GM10266 (cell line): ENCODE results near the gene PLXNA4.

Source experiments
- DNase-seq: peaks from one replicate; pipeline ENCODE4 v3.0.0; 2012; ENCODE audit errors: extremely low spot score
- CTCF ChIP-seq: IDR thresholded peaks from 2 replicates; pipeline ENCODE4 v1.5.1; 2012; ENCODE audit warnings: mild to moderate bottlenecking, low read depth; ENCODE audit not compliant: control insufficient read depth, insufficient read depth; ENCODE audit errors: missing control alignments

Gene PLXNA4

GRCh38 chr7:132099163-132099562 lies 477.1 kb downstream of the PLXNA4 start:
- TF ChIP-seq CTCF, result no peak
- no peak for DNase-seq

- DNase-seq, result no peak
- TF ChIP-seq CTCF, result no peak
These were observed 477.9 kb downstream of the PLXNA4 start for GRCh38 chr7:132098327-132098726.

GRCh38 chr7:132097550-132098134 lies 478.6 kb downstream of the PLXNA4 start:
- DNase-seq, result no peak
- no peak for TF ChIP-seq CTCF

- TF ChIP-seq CTCF, result no peak
- DNase-seq, result no peak
These were observed 481.0 kb downstream of the PLXNA4 start for GRCh38 chr7:132095111-132095765.

GRCh38 chr7:132092106-132092505 lies 484.2 kb downstream of the PLXNA4 start:
- DNase-seq, result no peak
- TF ChIP-seq CTCF, result no peak

- no peak for DNase-seq
- TF ChIP-seq CTCF, result no peak
These were observed 484.6 kb downstream of the PLXNA4 start for GRCh38 chr7:132091706-132092105.

- no peak for TF ChIP-seq CTCF
- DNase-seq, result no peak
These were observed 485.8 kb downstream of the PLXNA4 start for GRCh38 chr7:132090444-132090843.
